ENCODE measurements around the gene SLC25A21.

SLC25A21 gene

GRCh38 chr14:36773136-36773540, 399.3 kb downstream of the SLC25A21 start:
- no peak for DNase-seq

GRCh38 chr14:36771028-36771640, 401.3 kb downstream of the SLC25A21 start:
- DNase-seq: no peak

DNA sequence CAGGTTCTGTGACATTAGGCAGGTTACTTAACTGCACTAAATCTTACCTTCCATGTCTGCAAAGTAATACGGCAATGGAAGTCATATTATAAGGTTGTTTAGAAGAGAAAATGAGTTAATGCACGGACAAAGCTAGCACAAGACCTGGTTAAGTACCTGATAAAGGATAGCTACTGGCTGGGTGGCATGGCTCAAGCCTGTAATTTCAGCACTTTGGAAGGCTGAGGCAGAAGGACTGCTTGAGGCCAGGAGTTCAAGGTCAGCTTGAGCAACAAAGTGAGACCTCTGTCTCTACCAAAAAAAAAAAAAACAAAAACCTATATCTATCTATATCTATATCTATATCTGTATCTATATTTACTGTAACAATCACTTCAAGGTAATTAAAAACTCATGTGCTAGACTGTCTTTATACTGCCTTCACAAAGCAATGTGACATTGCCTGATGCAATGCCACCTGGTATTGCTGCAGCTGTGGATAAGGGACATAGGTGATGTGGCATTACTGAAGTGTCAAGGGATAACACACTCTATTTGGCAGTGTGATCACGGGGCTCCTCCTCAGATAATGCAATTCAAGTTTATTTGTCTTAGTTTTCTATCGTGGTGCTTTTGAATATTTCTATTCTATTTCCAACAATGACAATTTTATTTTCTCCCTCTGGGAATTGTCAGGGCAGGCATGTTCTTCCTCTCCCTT, 403.6 kb downstream of the SLC25A21 start:
- no peak for DNase-seq

- DNase-seq: no peak
Measured at GRCh38 chr14:36767603-36768281, 404.7 kb downstream of the SLC25A21 start.

GRCh38 chr14:36766974-36767373, 405.4 kb downstream of the SLC25A21 start:
- no peak for DNase-seq

GRCh38 chr14:36757734-36758601, 414.4 kb downstream of the SLC25A21 start:
- no peak for DNase-seq

GRCh38 chr14:36756226-36756625, 416.2 kb downstream of the SLC25A21 start:
- DNase-seq: no peak

DNA sequence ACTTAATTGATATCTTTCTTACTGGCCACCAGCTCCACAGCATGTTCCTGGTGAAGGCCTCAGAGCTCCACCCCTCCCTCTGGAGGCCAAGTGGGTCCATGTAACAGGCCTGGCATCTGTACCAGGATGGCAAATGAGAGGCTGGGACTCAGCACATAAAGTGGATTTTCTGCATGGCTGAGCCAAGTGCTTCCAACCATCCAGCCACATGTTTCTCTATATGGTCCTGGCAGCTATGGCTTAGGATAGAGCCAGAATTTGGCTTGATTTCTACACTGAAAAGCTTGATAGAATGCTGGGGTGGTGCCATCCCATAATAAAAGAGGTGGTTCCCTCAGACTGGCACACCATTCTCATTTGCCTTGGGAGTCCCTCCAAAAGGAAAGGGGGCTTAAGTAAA, 416.6 kb downstream of the SLC25A21 start:
- no peak for DNase-seq

DNA sequence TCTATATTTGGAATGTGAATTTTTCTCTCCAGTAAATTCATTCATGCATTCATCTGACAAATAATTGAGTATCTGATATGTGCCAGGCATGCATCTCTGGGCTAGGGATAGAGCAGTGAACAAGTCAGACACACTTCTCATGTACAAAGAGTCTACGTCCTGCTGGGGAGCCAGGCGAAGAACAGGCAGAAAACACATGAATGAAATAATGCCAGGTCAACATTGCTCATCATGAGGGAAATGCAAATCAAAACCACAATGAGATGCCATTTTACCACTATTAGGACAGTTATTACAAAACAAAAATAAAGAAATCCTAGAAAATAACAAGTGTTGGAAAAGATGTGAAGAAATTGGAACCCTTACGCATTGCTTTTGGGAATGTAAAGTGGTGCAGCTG, 420.5 kb downstream of the SLC25A21 start:
- no peak for DNase-seq

- DNase-seq: no peak
Measured at GRCh38 chr14:36751106-36751505, 421.3 kb downstream of the SLC25A21 start.

- DNase-seq: no peak
Measured at GRCh38 chr14:36750244-36750643, 422.2 kb downstream of the SLC25A21 start.

DNA sequence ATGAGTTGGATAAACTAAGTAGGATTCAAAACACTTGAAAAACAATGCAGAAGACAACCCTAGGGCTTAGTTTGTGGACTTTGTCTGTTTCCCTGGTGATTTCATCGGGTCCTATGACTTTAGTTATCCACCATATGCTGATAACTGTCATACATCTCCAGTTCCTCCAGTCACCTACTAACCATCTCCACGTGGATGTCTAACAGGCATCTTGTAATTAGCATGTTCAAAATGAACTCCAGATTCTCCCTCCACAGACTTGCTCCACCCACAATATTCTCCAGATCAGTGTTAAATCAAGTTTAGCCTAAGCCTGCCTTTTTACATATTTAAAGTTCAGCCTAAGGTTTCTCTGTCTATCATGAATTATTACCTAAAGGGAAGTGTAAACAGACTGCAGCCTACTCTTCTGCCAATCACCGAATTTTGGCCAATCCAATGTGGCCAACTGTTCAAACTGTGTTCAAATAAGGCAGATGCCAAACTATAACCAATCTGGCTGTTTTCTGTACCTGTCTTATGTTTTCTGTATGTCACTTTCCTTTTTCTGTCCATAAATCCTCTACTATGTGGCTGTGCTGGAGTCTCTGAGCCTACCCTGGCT, 423.7 kb downstream of the SLC25A21 start:
- no peak for DNase-seq

DNA sequence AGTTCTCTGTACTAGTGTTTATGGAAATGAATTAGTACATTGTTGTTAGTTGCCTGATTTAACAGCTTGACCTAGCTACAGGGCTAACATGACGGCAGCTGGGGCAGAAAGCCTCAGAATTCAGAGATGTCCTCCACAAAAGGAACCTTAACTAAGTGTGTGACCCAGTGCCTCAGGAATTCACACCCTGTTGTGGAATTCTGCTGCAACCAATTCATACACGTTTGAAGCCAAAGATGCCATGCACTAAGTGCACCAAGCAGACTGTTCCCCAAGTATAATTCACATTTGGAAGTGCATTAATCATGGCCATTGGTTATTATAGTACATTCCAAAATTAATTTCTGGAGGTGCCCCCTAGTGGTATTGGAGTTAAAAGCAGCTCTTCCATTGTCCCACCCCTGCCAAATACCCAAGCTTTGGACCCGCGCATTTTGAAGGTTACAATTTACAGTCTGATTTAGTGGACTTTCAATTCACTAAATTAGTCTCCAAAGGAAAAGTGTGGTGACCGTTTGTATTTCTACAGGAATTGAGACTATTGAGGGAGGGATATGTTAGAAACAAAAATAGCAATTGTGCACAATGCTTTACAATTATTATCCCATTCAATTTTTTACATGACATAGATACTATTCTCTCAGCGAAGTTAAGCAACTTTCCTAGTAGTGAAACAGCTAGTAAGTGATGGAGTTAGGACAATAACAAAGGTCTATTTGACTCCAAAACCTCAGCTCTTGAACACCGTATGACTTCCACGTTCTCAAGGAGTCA, 424.8 kb downstream of the SLC25A21 start:
- no peak for DNase-seq

GRCh38 chr14:36746872-36747271, 425.5 kb downstream of the SLC25A21 start:
- DNase-seq: no peak

GRCh38 chr14:36741858-36742257, 430.5 kb downstream of the SLC25A21 start:
- no peak for DNase-seq

- DNase-seq: no peak
Measured at GRCh38 chr14:36738269-36738668, 434.1 kb downstream of the SLC25A21 start.

GRCh38 chr14:36726128-36726527, 446.3 kb downstream of the SLC25A21 start:
- no peak for DNase-seq

GRCh38 chr14:36724162-36724561, 448.2 kb downstream of the SLC25A21 start:
- no peak for DNase-seq

DNA sequence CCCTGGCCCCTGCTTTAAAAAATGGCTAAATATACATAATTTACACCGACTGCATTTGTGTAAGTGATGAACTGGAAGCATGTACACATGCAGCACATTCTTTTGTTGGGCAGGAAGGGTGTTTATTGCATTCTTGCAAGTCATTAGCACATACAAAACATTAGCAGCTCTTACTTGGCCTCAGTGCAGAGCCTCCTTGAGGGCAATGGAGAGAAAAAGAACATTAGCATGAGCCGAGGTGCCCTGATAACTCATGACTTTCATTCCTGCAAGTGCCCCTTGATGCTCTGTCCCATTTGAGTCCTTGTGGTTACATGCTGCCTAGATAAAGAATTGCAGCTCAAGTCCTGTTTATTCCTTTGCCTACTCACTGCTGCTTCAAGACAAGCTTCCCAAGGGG, 448.9 kb downstream of the SLC25A21 start:
- DNase-seq: no peak

DNA sequence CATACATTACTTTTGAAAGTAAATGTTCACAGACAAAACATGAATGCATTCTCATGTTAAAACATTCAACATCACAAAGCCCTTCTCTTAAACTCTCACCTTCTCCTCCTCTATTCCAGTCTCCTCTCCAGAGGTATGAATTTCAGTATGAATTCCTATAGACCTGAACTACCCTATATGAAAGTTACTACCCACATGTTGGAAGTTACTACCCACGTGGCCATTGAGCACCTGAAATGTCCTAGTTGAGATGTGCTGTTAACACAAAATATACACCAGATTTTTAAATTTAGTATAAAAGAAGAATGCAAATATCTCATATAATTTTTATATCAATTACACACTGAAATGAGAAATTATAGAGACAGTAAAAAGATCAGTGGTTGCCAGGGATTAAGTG, 450.5 kb downstream of the SLC25A21 start:
- no peak for DNase-seq

- DNase-seq: no peak
Measured at GRCh38 chr14:36720657-36721056, 451.7 kb downstream of the SLC25A21 start.
